Esophagus squamous epithelium (tissue), 5 donors: ENCODE data around the gene LMBRD1. TPM values are rescaled to one million over a fixed set of nuclear protein-coding genes. Genes with fewer than 3 reads are reported as not detected.

Experiments used
- DNase-seq: peaks from one replicate; lab custom pipeline; 2025; lab: John Stamatoyannopoulos, UW
- H3K27ac ChIP-seq, 4 donors: fragments of 200-600 bp; sonication (generic); one replicate each; pipeline ENCODE4 v1.5.1; 2016 to 2019; ENCODE audit warnings: mild to moderate bottlenecking in 1 of 4
- H3K27me3 ChIP-seq, 4 donors: fragments of 200-600 bp; sonication (generic); 1 replicate in 3 of 4; 2 replicates in 1 of 4; pipeline versions ENCODE4 v1.5.1 to v1.6.0; 2017 to 2021; ENCODE audit warnings: antibody characterized with exemption in 1 of 4
- H3K36me3 ChIP-seq, 3 donors: fragments of 200-600 bp; sonication (generic); one replicate each; pipeline ENCODE4 v1.5.1; 2016 to 2019
- H3K4me1 ChIP-seq, 3 donors: fragments of 200-600 bp; sonication (generic); one replicate each; pipeline ENCODE4 v1.5.1; 2017 to 2019
- H3K4me3 ChIP-seq, 4 donors: fragments of 200-600 bp; sonication (generic); 1 replicate in 3 of 4; 2 replicates in 1 of 4; pipeline ENCODE4 v1.5.1; 2016 to 2019; ENCODE audit warnings: mild to moderate bottlenecking in 2 of 4, moderate library complexity in 1 of 4
- H3K9me3 ChIP-seq, 3 donors: fragments of 200-600 bp; sonication (generic); one replicate each; pipeline ENCODE4 v1.5.1; 2016 to 2019
- POLR2A ChIP-seq, 4 donors: fragments of 450-650 bp; IDR thresholded peaks; one replicate each; pipeline ENCODE4 v1.6.1; 2017; ENCODE audit warnings: antibody characterized with exemption in 4 of 4, mild to moderate bottlenecking in 4 of 4, moderate library complexity in 3 of 4
- WGBS, 2 donors: methylation state at CpG; one replicate each; pipeline ENCODE4 v1.1.5; 2018; 5-methylcytosine and 5-hydroxymethylcytosine counted together
- intact Hi-C: fragments of 100-400 bp; cut with DNase I; formaldehyde crosslinking; loops from one replicate; pipeline ENCODE4 v1.15.0; 2022
- total RNA-seq, 4 donors: library from RNA; depleted of rRNA; stranded (reverse); fragments of >200 nt; gene quantifications; one replicate each; pipeline ENCODE4 v1.1.0, GENCODE V29; 2016
- TF ChIP-seq, protein P1 (sequence below), 6 experiments: fragments of 450-650 bp in 4 of 6; fragments of 200-600 bp in 2 of 6; sonication (generic) in 2 of 6; IDR thresholded peaks; one replicate each; pipeline ENCODE4 v1.5.1; 2016 to 2019; ENCODE audit warnings: antibody characterized with exemption in 6 of 6, mild to moderate bottlenecking in 4 of 6, moderate library complexity in 4 of 6
- donor health status: DM: yes; HTN: yes; CAD: no.

Gene LMBRD1
- total RNA-seq, 4 donors from 2014 or later, result 23.0 to 50.6 (median 41.1) TPM

DNA sequence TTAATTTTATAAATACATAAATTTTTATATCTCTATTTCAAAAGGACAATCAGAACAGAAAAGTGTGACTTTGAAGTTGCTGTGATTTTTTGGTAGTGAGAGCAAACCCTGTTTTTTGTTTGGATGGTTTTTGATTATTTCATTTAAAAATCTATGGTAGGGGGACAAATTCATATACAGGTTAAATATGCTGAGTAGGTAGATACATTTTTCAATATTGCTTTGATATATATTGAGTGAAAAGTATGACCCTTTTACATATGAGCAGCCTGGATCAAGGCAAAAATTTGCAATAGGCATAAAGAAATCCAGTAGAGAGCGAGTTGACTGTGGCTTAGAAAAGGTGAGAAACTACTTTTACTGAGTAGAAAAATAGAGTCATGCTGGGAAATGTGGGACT is 132.3 kb downstream of the LMBRD1 start:
- no peaks in the 10 kb centered on the region for H3K36me3 ChIP-seq
- no peaks in the 10 kb centered on the region for H3K4me1 ChIP-seq
- TF ChIP-seq, protein P1, sequence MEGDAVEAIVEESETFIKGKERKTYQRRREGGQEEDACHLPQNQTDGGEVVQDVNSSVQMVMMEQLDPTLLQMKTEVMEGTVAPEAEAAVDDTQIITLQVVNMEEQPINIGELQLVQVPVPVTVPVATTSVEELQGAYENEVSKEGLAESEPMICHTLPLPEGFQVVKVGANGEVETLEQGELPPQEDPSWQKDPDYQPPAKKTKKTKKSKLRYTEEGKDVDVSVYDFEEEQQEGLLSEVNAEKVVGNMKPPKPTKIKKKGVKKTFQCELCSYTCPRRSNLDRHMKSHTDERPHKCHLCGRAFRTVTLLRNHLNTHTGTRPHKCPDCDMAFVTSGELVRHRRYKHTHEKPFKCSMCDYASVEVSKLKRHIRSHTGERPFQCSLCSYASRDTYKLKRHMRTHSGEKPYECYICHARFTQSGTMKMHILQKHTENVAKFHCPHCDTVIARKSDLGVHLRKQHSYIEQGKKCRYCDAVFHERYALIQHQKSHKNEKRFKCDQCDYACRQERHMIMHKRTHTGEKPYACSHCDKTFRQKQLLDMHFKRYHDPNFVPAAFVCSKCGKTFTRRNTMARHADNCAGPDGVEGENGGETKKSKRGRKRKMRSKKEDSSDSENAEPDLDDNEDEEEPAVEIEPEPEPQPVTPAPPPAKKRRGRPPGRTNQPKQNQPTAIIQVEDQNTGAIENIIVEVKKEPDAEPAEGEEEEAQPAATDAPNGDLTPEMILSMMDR (IDR thresholded peaks at IDR 0.05), result no peak
- no peak for TF ChIP-seq POLR2A (IDR thresholded peaks at IDR 0.05)
- no peak overlapping the region for H3K27ac ChIP-seq
- H3K27me3 ChIP-seq, result no peaks in the 10 kb centered on the region
- no peaks in the 10 kb centered on the region for H3K9me3 ChIP-seq
- no peak overlapping the region for H3K4me3 ChIP-seq
- intact Hi-C loops, result no loop called here
- 69 to 100% methylated on average over 1 of the region's 1 CpG for WGBS, 2 donors
- no peak for DNase-seq

DNA sequence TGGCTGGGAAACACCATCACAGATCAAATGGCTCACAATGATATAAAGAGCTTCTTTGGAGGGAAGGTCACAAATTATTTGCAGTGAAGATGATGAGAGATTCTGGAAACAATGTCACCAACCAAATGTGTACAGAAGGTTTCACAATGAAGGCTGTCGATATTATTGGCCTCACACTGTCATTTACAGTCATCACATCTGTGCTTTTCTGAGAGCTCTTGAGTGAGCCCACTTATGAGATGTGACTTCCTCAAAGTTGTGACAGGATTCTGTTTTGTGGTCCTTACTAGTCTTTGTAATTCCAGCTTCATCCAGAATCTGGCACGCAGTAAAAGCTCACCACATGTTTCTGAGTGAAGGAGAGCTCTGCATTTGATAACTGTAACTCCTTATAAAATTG is 133.6 kb downstream of the LMBRD1 start:
- 60 to 78% methylated on average over 2 of the region's 2 CpGs for WGBS, 2 donors
- H3K4me1 ChIP-seq, result no peaks in the 10 kb centered on the region
- DNase-seq, result no peak
- no peak overlapping the region for H3K4me3 ChIP-seq
- H3K36me3 ChIP-seq, result no peaks in the 10 kb centered on the region
- H3K9me3 ChIP-seq, result no peaks in the 10 kb centered on the region
- TF ChIP-seq POLR2A (IDR thresholded peaks at IDR 0.05), result no peak
- TF ChIP-seq, protein P1 (IDR thresholded peaks at IDR 0.05), result no peak
- intact Hi-C loops, result no loop called here
- no peak overlapping the region for H3K27ac ChIP-seq
- no peaks in the 10 kb centered on the region for H3K27me3 ChIP-seq

DNA sequence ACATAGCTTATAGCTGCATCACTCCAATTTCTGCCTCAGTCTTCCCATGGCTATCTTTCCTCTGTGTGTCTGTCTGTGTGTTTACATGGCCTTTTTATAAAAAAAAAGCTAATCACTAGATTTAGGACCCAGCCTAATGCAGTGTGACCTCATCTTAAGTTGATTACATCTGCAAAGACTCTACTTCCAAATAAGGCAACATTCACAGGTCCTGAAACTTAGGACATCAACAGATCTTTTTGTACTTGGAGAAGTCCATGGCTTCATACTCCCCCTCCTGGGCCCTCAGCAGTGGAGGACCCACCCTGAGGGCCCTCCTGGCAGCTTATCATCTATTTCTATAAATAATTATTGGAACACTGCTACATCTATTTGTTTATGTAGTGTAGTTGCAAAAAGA is 146.1 kb downstream of the LMBRD1 start:
- intact Hi-C loops, result no loop called here
- no peak for TF ChIP-seq POLR2A (IDR thresholded peaks at IDR 0.05)
- TF ChIP-seq, protein P1 (IDR thresholded peaks at IDR 0.05), result no peak
- DNase-seq, result no peak

DNA sequence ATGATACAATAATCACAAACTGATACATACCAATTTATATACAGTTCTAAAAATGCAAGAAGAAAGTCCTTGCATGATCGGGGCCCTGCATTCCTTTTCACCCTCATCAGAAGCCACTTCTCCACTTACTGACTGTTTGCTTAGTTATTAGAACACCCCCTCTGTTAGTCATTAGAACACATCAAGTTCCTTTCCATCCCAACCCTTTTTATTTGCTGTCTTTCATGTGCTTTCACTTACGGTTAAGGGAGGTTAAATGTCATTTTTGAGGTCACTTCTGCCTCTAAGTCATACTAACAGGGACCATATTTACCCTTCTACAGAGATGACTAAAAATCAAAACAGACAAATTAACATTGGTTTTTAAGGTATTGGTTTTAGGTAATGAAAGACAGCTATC is 149.1 kb downstream of the LMBRD1 start:
- no peak for DNase-seq
- no peaks in the 10 kb centered on the region for H3K9me3 ChIP-seq
- H3K27me3 ChIP-seq, result no peaks in the 10 kb centered on the region
- TF ChIP-seq, protein P1 (IDR thresholded peaks at IDR 0.05), result no peak
- intact Hi-C loops, result no loop called here
- no peaks in the 10 kb centered on the region for H3K36me3 ChIP-seq
- no peaks in the 10 kb centered on the region for H3K4me1 ChIP-seq
- H3K27ac ChIP-seq, result no peak overlapping the region
- no peak overlapping the region for H3K4me3 ChIP-seq
- 27 to 33% methylated on average over 2 of the region's 2 CpGs for WGBS, 2 donors

More for the DNA sequence above, 146.1 kb downstream of the LMBRD1 start:
- no peak overlapping the region for H3K27ac ChIP-seq
- no peaks in the 10 kb centered on the region for H3K36me3 ChIP-seq
- no peaks in the 10 kb centered on the region for H3K9me3 ChIP-seq
- no peaks in the 10 kb centered on the region for H3K27me3 ChIP-seq
- no peak overlapping the region for H3K4me3 ChIP-seq
- H3K4me1 ChIP-seq, result no peaks in the 10 kb centered on the region

DNA sequence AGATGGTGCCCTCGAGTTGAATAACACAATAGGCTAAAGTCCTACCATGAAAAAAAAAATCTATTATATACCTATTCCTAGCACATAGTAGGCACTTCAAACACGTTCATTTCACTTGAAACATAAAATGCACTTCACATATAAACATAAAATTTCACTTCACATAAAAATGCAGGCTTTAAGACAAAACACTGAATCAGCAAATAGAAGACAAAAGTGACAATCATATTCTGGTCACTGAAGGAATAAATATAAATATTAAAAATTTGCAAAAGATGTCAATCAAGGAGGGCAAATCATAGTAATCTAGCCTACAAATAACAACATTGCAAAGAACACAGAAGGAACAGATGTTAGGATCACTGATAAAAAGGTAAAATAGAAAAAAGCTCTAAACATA is 153.1 kb downstream of the LMBRD1 start:
- Histone ChIP-seq H3K4me1 (no peaks in the 10 kb centered on the region), H3K36me3 (no peaks in the 10 kb centered on the region), H3K27me3 (no peaks in the 10 kb centered on the region), H3K9me3 (no peaks in the 10 kb centered on the region), H3K27ac (no peak overlapping the region), H3K4me3 (no peak overlapping the region)
- 32 to 42% methylated on average over 2 of the region's 2 CpGs for WGBS, 2 donors
- intact Hi-C loops, result no loop called here
- TF ChIP-seq POLR2A (IDR thresholded peaks at IDR 0.05), result no peak
- TF ChIP-seq, protein P1 (IDR thresholded peaks at IDR 0.05), result no peak
- DNase-seq, result no peak
